Measurements from ENCODE around the gene SYTL3. TPM values are rescaled to one million over a fixed set of nuclear protein-coding genes. Genes with fewer than 3 reads are reported as not detected.
"Not testable (repeated sequence)": the region's sequence is repeated elsewhere in the genome, so short reads cannot be mapped to it uniquely, and the experiment has no call there.

SYTL3 gene
- total RNA-seq, 4 donors from 2014 or later, result 3.0 to 16.7 (median 6.7) TPM

- Histone ChIP-seq H3K36me3 (no peaks in the 10 kb centered on the region), H3K9me3 (no peaks in the 10 kb centered on the region), H3K4me1 (peaks cover 20 to 26% of the 10 kb centered on the region in 2 donors), H3K4me3 (no peak overlapping the region), H3K27ac (peak overlapping the region; percentile 87 to 96 (median 91)), H3K27me3 (no peaks in the 10 kb centered on the region)
- TF ChIP-seq POLR2A (IDR thresholded peaks at IDR 0.05) (no peak), CTCF (IDR thresholded peaks at IDR 0.05 in 4 of 5, conservative IDR thresholded peaks at IDR 0.05 in 1 of 5) (no peak)
- in situ Hi-C loops (cut with MboI; ENCODE audit: low sequenced_read_pairs in 4 of 4) (no loop called here), intact Hi-C loops (cut with DNase I; ENCODE audit: low total_unique reads) (loop anchor here (10.0 kb wide), 1 partner anchor 881 kb away; no protein-coding TSS in a partner anchor)
- ATAC-seq (no peak), DNase-seq (no peak)
These were observed 3.9 kb downstream of the SYTL3 start for GRCh38 chr6:158653577-158654354.

GRCh38 chr6:158654498-158654897 is 4.6 kb downstream of the SYTL3 start:
- Histone ChIP-seq H3K27me3 (no peaks in the 10 kb centered on the region), H3K4me1 (peaks cover 16 to 20% of the 10 kb centered on the region in 2 donors), H3K4me3 (peak overlapping the region in 1 of 4 donors; percentile 13), H3K36me3 (no peaks in the 10 kb centered on the region), H3K9me3 (no peaks in the 10 kb centered on the region), H3K27ac (peak overlapping the region; percentile 87 to 96 (median 91))
- DNase-seq (peak; percentile 90 to 93), ATAC-seq (peak; percentile 90 to 94)
- intact Hi-C loops (cut with DNase I; ENCODE audit: low total_unique reads) (loop anchor here (10.0 kb wide), 1 partner anchor 880 kb away; no protein-coding TSS in a partner anchor), in situ Hi-C loops (cut with MboI; ENCODE audit: low sequenced_read_pairs in 4 of 4) (no loop called here)
- TF ChIP-seq POLR2A (IDR thresholded peaks at IDR 0.05), result peak in 1 of 2 donors; percentile 19
- TF ChIP-seq CTCF (IDR thresholded peaks at IDR 0.05 in 4 of 5, conservative IDR thresholded peaks at IDR 0.05 in 1 of 5), result no peak

- intact Hi-C loops (cut with DNase I; ENCODE audit: low total_unique reads), result loop anchor here (1.0 to 10.0 kb wide), 4 partner anchors 8 to 880 kb away; no protein-coding TSS in a partner anchor
- ATAC-seq (peak; percentile 86 to 87), DNase-seq (peak; percentile 64 to 81)
- TF ChIP-seq POLR2A (IDR thresholded peaks at IDR 0.05) (no peak), CTCF (IDR thresholded peaks at IDR 0.05 in 4 of 5, conservative IDR thresholded peaks at IDR 0.05 in 1 of 5) (no peak)
- Histone ChIP-seq H3K27me3 (no peaks in the 10 kb centered on the region), H3K9me3 (no peaks in the 10 kb centered on the region), H3K27ac (peak overlapping the region; percentile 87 to 96 (median 91)), H3K4me1 (peaks cover 16 to 20% of the 10 kb centered on the region in 2 donors), H3K4me3 (peak overlapping the region in 1 of 4 donors; percentile 13), H3K36me3 (no peaks in the 10 kb centered on the region)
- in situ Hi-C loops (cut with MboI; ENCODE audit: low sequenced_read_pairs in 4 of 4), result no loop called here
These were observed 5.2 kb downstream of the SYTL3 start for GRCh38 chr6:158654960-158655489.

- peak overlapping the region in 1 of 4 donors; percentile 13 for H3K4me3 ChIP-seq
- no peaks in the 10 kb centered on the region for H3K9me3 ChIP-seq
- H3K27me3 ChIP-seq, result no peaks in the 10 kb centered on the region
- DNase-seq (peak in 1 of 2 donors; percentile 56), ATAC-seq (peak; percentile 25)
- peaks cover 16 to 20% of the 10 kb centered on the region in 2 donors for H3K4me1 ChIP-seq
- TF ChIP-seq CTCF (IDR thresholded peaks at IDR 0.05 in 4 of 5, conservative IDR thresholded peaks at IDR 0.05 in 1 of 5) (no peak), POLR2A (IDR thresholded peaks at IDR 0.05) (no peak)
- in situ Hi-C loops (cut with MboI; ENCODE audit: low sequenced_read_pairs in 4 of 4), result no loop called here
- peak overlapping the region; percentile 87 to 96 (median 91) for H3K27ac ChIP-seq
- H3K36me3 ChIP-seq, result no peaks in the 10 kb centered on the region
- intact Hi-C loops (cut with DNase I; ENCODE audit: low total_unique reads), result loop anchor here (1.0 to 10.0 kb wide), 4 partner anchors 7 to 879 kb away; no protein-coding TSS in a partner anchor
These were observed 6.0 kb downstream of the SYTL3 start for GRCh38 chr6:158655569-158656450.

- intact Hi-C loops (cut with DNase I; ENCODE audit: low total_unique reads), result loop anchor here (10.0 kb wide), 1 partner anchor 878 kb away; no protein-coding TSS in a partner anchor
- H3K9me3 ChIP-seq; ATAC-seq; DNase-seq; H3K27ac ChIP-seq; H3K4me3 ChIP-seq; in situ Hi-C loops (cut with MboI; ENCODE audit: low sequenced_read_pairs in 4 of 4); H3K36me3 ChIP-seq; H3K27me3 ChIP-seq: not testable (repeated sequence)
- H3K4me1 ChIP-seq, result peaks cover 16 to 20% of the 10 kb centered on the region in 2 donors
These were observed 7.1 kb downstream of the SYTL3 start for GRCh38 chr6:158656986-158657385.

Measured in gastrocnemius medialis (tissue), 4 donors.